A549 (cell line): ENCODE data around the gene ITGAV.

Experiments used
- CEBPB ChIP-seq, 2 experiments: fragments of >200 bp in 1 of 2; sonication (Bioruptor Twin) in 1 of 2; formaldehyde crosslinking in 1 of 2; IDR thresholded peaks; 2 replicates each; pipeline ENCODE4 v1.6.1; 2012 to 2016
- CTCF ChIP-seq: fragments of >200 bp; sonication (Bioruptor Twin); formaldehyde crosslinking; IDR thresholded peaks from 3 replicates; pipeline ENCODE4 v1.5.1; 2016
- ELK1 ChIP-seq: fragments of 150-350 bp; IDR thresholded peaks from 2 replicates; pipeline ENCODE4 v1.6.1; 2014; ENCODE audit warnings: low read depth, mild to moderate bottlenecking, low read length
- EP300 ChIP-seq, 2 experiments: fragments of >200 bp; sonication (Bioruptor Twin); formaldehyde crosslinking; IDR thresholded peaks; 2 replicates in 1 of 2; 3 replicates in 1 of 2; pipeline ENCODE4 v1.6.1; 2016 to 2017
- ESRRA ChIP-seq: fragments of 150-350 bp; IDR thresholded peaks from 2 replicates; pipeline ENCODE4 v1.6.1; 2014; ENCODE audit warnings: mild to moderate bottlenecking, low read length, borderline replicate concordance
- HDAC2 ChIP-seq: fragments of 200-600 bp; sonication (generic); IDR thresholded peaks from 2 replicates; pipeline ENCODE4 v1.6.1; 2016
- MAFK ChIP-seq: fragments of 450-650 bp; IDR thresholded peaks from 2 replicates; pipeline ENCODE4 v1.6.1; 2014; ENCODE audit not compliant: partially characterized antibody
- NR3C1 ChIP-seq: fragments of >200 bp; sonication (Bioruptor Twin); formaldehyde crosslinking; IDR thresholded peaks from 3 replicates; pipeline ENCODE4 v1.6.1; 2017
- POLR2A ChIP-seq: IDR thresholded peaks from 2 replicates; pipeline ENCODE4 v1.6.1; 2012; ENCODE audit warnings: mild to moderate bottlenecking, low read length
- RCOR1 ChIP-seq: fragments of 150-350 bp; IDR thresholded peaks from 2 replicates; pipeline ENCODE4 v1.6.1; 2014; ENCODE audit warnings: antibody characterized with exemption, low read length, low read depth
- TF ChIP-seq, protein P1 (sequence below): fragments of 200-600 bp; sonication (generic); IDR thresholded peaks from 2 replicates; pipeline ENCODE4 v1.6.1; 2016; ENCODE audit warnings: antibody characterized with exemption, mild to moderate bottlenecking, moderate library complexity

DNA sequence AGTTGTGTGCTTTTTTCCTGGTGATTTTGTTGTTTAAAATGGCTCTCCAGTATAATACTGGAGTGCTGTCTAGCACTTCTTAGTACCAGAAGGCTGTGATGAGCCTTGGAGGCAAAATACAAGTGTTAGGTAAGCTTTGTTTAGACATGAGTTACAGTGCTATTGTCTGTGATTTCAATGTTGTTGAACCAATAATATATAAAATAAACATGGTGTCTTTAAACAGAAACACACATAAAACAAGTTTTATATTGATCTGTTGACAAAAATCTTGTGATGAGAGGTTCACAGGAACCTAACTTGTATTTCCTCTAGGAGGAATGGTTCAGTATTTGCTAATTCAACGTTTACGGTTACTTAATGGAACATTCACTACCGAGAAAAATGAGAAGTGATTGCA lies 99.0 kb downstream of the ITGAV start:
- TF ChIP-seq POLR2A (no peak), ESRRA (no peak), CTCF (no peak), CEBPB (IDR thresholded peaks at IDR 0.05) (no peak), HDAC2 (no peak), EP300 (IDR thresholded peaks at IDR 0.05) (no peak), NR3C1 (no peak), RCOR1 (no peak), MAFK (no peak), ELK1 (no peak)
- TF ChIP-seq, protein P1, sequence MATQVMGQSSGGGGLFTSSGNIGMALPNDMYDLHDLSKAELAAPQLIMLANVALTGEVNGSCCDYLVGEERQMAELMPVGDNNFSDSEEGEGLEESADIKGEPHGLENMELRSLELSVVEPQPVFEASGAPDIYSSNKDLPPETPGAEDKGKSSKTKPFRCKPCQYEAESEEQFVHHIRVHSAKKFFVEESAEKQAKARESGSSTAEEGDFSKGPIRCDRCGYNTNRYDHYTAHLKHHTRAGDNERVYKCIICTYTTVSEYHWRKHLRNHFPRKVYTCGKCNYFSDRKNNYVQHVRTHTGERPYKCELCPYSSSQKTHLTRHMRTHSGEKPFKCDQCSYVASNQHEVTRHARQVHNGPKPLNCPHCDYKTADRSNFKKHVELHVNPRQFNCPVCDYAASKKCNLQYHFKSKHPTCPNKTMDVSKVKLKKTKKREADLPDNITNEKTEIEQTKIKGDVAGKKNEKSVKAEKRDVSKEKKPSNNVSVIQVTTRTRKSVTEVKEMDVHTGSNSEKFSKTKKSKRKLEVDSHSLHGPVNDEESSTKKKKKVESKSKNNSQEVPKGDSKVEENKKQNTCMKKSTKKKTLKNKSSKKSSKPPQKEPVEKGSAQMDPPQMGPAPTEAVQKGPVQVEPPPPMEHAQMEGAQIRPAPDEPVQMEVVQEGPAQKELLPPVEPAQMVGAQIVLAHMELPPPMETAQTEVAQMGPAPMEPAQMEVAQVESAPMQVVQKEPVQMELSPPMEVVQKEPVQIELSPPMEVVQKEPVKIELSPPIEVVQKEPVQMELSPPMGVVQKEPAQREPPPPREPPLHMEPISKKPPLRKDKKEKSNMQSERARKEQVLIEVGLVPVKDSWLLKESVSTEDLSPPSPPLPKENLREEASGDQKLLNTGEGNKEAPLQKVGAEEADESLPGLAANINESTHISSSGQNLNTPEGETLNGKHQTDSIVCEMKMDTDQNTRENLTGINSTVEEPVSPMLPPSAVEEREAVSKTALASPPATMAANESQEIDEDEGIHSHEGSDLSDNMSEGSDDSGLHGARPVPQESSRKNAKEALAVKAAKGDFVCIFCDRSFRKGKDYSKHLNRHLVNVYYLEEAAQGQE = no peak
